GM21447 (cell line): ENCODE measurements around the gene CAMKMT.
"Not testable (repeated sequence)": the region's sequence is repeated elsewhere in the genome, so short reads cannot be mapped to it uniquely, and the experiment has no call there.

ENCODE experiments used
- ATAC-seq: cut with Tn5 transposase; IDR thresholded peaks from one replicate; pipeline ENCODE4 v1.9.1; 2021; ENCODE audit not compliant: unreplicated experiment

The CAMKMT gene

DNA sequence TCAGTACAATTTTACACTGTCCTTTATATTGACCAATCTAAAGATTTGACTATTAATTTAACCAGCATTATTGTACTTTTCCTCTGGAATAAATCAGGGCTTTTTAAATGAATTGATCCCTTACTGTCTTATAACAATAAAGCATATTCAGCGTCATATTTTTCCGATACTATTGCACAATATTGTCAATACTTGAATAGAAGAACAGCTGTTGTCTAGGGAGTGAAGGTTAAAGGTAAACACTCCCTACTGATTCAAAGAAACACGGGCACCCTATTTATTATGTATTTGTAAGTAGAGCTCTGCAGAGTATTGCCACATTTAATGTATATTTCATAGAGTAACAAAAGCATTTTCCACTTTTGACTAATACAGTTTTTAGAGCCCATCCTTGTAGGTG, 134.4 kb downstream of the CAMKMT start:
- no peak for ATAC-seq

DNA sequence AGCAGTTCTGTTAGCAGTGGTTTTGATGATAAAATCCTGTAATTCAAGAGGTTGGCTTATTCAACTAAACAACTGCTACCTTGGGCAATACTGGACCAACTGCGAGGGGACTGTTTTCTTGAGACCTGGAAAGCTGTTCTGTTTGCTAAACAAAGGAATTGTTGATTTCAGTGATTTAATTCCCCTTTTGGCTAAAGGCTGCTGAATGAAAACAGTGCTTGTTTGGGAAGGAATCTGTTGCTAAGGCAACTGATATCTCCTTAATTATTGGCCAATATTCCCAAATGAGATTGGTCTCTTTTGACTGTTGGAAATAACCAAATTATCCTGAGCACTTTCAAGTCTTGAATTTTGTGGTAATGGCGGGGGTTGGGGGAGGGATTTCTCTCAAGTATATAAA, 136.8 kb downstream of the CAMKMT start:
- ATAC-seq = no peak

DNA sequence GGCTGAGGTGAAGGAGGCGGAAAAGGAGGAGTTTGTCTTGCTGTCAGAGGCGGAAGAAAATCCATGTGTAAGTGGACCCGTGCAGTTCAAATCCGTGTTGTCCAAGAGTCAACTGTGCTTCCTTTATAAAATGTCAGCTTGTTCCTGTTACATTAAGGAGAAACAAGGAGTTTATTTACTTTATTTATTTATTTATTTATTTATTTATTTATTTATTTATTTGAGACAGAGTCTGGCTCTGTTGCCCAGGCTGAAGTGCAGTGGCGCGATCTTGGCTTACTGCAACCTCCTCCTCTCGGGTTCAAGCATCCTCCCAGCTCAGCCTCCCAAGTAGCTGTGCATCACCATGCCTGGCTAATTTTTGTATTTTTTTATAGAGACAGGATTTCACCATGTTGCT, 143.9 kb downstream of the CAMKMT start:
- not testable (repeated sequence) for ATAC-seq

DNA sequence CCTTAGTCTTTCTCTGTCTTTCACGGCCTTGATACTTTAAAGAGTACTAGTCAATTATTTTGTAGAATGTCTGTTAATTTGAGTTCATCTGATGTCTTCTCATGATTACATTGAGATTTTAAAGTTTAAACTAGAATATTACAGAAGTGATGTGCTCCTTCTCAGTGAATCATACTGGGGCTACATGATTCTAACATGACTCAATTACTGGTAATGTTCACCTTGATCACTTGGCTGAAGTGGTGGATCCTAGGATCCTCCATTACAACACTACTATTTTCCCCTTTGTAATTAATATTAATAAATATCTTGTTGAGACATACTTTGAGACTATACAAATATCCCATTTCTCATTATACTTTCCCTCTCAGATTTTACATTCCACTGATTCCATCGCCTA, 148.5 kb downstream of the CAMKMT start:
- ATAC-seq = no peak

DNA sequence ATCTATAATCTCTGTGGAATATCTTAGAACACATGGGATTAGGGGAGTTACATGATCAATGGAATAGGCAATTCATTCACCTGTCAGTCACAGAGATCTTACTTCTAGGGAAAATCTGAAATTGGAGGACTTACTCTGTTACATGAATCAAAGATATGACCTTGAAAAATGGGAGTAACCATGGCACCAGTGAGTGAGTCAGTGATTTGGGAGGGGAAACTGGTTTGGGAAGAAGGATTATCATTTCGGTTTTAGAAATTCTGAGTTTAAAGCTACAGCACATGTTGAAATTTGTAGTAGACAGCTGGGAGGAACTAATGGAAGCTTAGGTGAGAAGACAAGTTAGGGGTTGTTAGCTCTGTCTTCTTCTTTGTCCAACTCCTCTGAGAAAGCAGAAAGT, 153.7 kb downstream of the CAMKMT start:
- ATAC-seq = no peak

DNA sequence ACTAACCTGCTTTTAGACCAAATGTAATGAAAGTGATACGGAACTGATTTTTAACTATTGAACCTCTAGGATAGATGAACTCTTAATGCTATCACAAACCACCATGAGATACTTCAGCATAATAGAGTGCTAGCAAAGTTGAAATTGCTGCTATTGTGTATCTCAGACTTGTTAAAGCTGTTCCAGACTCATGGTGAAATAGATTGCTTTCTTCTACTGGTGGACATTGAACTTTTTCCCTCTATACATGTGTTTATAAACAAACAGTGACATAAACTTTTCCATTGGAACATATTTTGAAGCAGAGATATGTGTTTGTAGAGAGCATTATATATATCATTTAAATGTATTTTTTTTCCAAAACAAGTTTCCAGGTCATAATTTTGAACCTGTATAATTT, 157.3 kb downstream of the CAMKMT start:
- no peak for ATAC-seq

DNA sequence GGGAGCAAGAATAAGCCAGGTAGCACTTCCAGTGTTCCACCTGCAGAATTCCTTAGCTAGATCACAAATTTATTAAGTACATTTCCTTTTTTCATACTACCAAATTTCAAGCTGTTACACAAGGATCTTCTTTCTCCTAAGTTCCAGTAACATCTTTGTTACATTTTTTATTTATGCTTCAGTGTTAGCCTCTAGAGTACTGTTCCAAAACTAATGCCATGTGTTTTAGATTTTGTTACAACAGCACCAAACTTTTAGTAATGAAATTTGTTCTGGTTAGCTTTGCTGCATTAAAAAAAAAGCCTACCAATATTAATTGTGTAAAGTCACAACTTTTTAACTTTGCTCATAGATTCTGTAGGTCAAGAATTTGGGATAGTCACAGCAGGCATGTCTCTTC, 161.1 kb downstream of the CAMKMT start:
- ATAC-seq = no peak

DNA sequence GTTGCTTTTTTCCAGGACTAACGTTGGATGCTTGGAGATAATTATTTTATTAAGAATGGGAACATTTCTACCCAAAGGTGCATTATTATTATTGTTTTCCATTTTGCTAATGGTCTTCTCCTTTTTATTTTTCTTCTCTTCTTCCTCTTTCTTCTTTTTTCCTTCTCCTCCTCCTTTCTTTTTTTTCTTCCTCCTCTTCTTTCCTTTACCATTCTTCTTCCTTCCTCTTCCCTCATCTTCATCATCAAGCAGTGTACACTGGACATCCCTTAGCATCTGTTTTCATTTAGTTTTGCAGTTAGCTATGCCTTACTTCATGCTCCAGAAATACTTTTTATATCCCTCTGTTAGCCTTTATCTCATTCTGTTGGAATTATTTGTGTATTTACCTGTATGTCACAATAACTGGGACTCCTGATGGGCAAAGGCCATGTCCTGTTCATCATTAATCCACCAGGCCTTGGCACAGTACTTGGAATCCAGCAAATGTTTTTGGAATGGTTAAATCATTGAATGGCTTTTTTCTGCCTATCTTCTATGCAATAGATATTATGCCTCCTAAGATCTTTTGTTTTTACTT, 162.7 kb downstream of the CAMKMT start:
- no peak for ATAC-seq

DNA sequence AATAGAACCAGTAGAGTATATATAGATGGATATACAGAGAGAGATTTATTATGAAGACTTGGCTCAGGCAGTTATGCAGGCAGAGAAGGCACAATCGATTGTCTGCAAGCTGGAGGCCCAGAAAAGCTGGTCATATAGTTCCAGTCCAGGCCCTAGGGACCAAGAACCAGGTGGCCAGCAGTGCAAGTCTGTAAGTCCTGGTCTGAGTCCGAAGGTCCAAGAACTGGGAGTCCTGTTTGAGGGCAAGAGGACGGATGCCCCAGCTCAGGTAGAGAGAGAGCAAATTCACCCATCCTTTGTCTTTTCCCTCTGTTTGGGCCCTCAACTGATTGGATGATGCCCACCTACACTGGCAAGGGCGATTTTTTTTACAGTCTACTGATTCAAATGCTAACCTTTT, 164.6 kb downstream of the CAMKMT start:
- ATAC-seq = no peak

DNA sequence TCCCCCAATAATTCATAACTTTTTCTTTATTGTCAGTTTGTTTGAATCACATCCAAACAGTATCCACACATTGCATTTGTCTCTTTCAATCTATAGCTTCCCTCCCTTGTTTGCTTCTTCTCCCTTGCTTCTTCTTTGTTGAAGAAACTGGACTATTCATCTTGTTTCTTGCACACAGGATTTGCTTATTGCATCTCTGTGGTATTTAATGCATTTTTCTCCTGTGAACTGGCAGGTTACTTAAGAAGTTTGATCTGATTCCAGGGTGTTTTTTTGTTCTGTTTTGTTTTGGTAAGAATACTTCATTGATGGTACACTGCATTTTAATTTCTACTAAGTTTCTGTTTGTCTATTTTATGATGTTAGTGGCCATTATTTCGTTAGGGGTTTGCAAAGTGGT, 166.8 kb downstream of the CAMKMT start:
- ATAC-seq = no peak

DNA sequence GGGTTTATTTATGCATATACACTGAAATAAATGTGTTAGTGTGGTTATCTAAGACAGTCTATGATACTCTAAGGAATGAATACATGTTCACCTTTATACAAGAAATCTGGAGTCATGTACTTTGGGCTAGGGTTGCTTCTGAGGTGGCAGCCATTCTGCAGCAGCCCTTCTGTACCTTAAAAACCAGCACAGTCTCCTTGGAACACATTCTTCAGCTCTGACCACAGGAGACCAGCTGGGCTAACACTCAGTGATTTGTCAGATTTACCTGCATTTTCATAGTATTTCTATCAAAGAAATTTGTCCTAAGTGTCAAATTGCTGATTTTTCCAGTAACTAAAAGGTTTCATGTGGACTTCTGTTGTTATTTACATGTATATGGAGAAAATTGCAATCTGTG, 167.7 kb downstream of the CAMKMT start:
- ATAC-seq = no peak

DNA sequence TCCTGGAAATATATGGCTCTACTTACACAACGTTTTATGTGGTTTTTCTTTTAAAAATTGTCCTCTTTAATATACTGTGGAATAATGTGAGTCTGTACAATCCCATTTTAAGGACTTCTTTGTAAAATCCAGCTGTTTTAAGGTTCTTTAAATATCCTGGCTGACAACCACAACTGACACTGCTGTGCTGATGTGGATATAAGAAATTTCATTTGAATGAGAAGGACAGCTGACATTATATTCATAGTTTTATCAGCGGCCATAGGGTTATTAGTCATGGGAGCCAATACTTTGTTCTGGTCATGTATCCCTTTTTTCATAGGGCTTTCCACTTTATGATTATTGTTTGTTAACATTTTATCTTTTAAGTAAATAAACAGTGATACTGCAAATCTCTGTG, 169.5 kb downstream of the CAMKMT start:
- no peak for ATAC-seq

DNA sequence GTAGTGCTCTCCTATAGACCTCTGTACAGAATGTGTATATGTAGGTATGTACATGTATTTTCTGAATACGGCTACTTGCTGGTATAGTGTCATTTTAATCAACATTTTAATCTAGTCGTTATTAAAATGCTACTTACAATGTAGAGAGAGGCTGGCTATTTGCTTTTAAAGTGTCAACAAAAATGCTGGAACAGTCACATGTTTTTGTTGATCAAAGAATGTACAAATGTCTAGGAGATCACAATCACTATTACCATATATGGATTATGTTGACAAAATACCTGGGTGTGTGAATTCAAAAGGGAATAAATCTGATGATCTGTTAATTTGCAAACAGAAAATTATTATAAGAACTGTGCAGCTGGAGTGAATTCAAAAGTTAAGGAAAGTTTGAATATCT, 170.3 kb downstream of the CAMKMT start:
- no peak for ATAC-seq

DNA sequence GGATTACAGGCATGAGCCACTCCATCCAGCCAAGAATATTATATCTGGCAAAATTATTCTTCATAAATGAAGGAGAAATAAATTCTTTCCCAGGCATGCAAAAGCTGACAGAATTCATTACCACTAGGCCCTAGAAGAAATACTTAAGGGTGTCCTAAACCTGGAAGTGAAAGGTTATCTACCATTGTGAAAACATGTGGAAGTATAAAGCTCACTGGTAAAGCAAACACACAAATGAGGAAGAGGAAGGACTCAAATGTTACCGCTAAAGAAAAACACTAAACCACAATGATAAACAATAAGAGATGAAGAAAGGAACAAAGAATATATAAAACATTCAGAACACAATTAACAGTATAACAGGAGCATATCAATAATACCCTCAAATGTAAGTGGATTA, 171.8 kb downstream of the CAMKMT start:
- ATAC-seq = no peak

DNA sequence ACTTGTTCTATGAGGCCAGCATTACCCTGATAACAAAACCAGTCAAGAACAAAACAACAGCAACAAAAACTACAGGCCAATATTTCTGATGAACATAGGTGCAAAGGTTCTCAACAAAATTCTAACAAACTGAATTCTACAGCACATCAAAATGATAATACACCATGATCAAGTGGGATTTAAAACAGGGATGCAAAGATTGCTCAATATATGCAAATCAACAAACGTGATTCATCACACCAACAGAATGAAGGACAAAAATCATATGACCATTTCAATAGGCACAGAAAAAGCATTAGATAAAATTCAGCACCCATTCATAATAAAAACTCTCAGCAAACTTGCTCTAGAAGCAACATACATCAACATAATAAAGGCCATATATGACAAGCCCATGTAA, 173.6 kb downstream of the CAMKMT start:
- ATAC-seq = no peak

DNA sequence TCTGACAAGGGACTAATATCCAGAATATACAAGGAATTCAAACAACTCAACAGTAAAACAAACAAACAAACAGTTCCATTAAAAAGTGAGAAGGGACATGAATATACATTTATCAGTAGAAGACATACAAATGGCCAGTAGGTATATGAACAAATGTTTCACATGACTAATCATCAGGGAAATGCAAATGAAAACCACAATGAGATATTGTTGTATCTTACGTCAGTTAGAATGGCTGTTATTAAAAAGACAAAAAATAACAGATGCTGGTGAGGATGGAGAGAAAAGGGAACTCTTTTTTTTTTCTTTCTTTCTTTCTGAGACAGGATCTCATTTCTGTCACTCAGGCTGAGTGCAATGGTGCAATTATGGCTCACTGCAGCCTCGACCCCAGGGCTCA, 175.5 kb downstream of the CAMKMT start:
- no peak for ATAC-seq

DNA sequence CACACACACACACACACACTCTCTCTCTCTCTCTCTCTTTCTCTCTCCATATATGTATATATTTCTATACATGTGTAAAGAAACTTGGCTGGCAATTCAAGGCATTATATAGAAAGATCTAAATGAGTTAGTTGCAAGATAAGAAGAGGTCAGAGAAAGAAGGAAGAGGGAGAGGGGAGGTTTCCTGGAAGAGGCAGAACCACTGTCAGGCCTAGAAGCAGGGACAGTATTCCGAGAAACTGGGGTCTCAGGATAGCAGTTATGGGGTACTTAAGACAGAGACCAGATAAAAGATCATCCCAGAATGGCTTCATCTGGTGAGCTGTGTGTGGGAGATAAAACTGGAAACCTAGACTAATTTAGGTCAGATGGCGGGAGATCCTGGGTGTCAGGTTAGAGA, 180.8 kb downstream of the CAMKMT start:
- ATAC-seq = no peak

DNA sequence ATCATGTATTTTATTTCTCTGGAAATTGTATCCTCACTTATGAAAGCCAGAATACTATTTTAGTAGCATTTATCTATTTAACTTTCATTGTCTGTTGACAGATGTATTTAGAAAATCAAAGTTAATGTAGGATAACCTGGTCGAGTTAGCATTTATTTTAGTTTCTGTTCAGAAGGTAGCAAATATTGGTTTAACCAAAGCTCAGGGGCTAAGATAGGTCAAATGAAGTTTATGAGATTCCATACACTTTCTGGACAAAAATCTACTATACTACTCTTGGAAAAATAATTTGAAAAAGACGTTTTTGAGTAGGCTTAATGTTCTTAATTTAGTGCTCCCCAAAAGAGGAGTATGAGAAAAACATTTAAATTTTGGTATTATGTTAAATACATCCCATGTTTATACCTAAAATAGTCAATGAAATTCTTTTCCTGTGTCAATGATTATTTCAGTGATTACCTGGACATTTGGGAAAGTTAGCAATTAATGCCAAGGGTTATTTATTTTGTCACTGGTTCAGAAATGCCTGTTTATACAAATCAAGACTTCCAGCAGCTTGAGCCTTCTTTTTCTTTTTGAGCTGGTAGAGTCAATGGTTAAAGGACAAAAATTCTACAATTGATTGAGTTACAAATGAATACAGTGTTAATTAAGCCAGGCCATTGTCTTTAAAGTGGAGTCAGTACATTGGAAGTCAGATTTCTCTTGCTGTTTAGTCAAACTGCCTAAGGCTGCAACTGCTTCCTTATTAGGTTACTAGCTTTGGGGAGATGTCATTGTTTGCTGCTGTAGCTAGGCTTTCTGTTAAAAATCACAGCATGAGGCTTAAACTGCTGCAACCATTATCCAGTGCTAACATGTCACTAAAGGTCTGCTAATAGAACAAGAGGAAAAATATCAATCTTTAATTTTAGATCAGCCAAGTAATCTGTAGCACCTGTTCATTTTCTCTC, 182.3 kb downstream of the CAMKMT start:
- no peak for ATAC-seq

DNA sequence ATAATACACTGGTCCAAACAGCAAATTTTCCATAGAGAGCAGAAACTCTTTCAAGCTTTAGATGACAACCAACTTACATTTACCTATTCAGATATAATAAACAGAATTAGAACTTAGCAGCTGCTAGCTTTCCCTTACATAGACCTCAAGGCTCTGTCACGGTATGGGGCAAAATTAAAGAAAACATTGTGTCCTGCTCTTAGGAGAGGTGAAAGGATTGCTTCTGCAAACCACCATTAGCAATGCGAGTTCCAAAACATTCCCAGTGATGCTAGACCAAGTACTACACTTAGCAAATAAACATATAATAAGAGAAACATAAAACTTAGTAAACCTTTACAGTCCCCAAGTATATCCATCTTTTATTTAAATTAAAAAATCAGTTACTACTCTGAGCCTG, 183.3 kb downstream of the CAMKMT start:
- ATAC-seq = no peak

DNA sequence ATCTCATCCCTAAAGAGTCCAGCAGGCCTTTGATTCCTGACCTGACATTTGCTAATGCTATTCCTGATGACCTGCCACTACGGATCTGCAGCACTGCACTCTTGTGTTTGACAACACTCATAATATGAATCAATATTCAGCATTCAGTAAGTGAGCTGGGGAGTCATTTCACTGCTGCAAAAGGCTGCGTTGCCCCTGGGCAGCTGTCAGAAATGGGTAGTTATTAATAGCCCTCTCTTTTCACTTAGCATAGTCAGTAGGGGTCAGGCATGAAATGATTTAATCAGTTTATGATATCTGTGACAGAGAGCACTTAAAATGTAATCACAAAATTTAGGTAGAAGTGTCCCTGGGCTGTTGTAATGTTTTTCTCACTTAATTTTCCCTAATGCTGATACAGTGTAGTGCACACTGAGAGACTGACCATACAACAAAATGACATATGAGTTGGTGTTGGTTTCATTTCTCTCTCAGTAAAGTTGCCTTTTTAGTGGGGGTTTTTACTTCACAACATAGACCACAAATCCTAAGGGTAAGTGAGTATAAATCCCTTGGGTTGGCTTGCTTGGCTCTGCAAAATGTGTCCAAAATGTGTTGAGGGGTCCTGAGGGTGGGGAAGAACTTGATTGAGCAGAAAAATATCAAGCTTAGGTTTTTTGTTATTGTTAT, 184.8 kb downstream of the CAMKMT start:
- ATAC-seq = no peak

DNA sequence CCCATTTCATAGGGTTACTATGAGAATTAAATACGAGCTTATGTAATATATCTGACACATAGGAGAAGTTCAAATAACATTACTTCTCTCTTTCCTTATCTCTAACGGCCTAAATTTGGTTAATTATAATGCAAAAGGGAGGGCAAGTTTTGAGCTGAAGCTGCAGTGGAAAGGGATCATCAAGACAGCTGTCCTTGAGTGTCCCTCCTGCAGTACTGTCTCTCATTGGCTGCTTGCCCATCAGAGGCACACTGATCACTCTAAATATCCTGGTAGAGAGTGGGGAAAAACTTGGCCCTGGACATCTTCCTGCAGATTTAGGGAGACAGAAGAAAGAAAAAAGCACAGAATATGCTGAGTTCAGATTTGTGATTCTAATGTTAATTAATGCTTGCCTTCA, 186.0 kb downstream of the CAMKMT start:
- ATAC-seq = no peak
